ENCODE measurements around the gene NFIA.

- no peak for TF ChIP-seq THAP12 (CRISPR knock-in tag; IDR thresholded peaks at IDR 0.05)
- TF ChIP-seq YY1 (IDR thresholded peaks at IDR 0.05; ENCODE audit: borderline replicate concordance in 1 of 3, control insufficient read depth in 1 of 3, extremely low read depth in 1 of 3, insufficient read depth in 3 of 3, insufficient read length in 1 of 3, insufficient replicate concordance in 2 of 3, low read depth in 1 of 3, low read length in 2 of 3): no peak
Observed at GRCh38 chr1:61169634-61170033, 87.3 kb downstream of the NFIA start.
